SIG-M5 (cell line): Measurements from ENCODE around the gene ZNF2.
"Not testable (repeated sequence)": the region's sequence is repeated elsewhere in the genome, so short reads cannot be mapped to it uniquely, and the experiment has no call there.

Source experiments
- DNase-seq: peaks from one replicate; lab custom pipeline; 2025; lab: John Stamatoyannopoulos, UW

Gene ZNF2

DNA sequence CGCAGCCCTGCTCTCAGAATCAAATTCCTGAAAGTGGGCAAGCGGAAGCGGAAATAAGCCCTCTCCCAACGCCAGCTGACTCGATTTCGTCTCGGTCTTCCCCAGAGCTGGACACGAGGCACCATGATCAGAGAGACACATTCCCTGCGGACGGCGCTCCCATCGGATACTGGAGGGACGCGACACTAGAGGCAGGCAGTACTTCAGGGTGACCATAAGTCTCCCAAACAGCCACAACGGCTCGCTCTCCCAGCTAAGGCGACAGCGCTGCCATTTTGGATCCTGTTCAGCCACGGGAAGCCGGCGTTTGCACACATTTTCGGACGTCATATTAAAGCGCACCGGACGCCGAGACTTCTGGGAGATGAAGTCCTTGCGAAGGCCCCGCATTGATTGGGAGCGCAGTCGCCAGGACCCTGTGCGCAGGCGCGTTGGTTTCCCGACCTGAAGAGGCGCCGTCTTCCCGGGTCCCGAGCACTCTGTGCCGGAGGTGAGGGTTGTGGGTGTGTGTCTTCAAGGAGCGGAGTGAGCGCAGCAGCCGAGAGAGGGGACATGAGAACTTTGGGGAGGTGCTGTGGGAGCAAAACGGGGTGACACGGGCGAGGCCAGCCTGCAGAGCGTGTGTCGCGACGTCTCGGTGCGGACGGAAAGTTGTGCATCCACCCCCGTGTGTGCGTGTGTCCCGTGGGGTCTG, at the start of gene ZNF2:
Gene ZNF2 (plus strand): TSS at position 439 of the 694 bp plus-strand sequence. CDS start 10,418 bp downstream, outside the sequence.
- peak; percentile 81 for DNase-seq

DNA sequence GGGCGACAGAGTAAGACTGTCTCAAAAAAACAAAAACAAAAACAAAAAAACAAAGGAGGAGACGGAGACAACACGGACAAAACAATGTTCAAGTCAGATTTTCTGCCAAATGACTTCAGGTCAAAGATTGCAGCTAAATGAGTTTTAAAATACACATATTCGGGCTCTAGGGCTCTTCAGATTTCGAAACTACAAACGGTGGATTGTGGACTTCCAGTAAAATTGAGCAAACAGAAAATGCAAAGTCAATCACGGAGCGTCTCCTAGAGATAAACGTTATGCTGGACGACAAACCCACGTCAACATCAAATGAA, 44.6 kb upstream of the ZNF2 start:
- DNase-seq, result no peak

DNA sequence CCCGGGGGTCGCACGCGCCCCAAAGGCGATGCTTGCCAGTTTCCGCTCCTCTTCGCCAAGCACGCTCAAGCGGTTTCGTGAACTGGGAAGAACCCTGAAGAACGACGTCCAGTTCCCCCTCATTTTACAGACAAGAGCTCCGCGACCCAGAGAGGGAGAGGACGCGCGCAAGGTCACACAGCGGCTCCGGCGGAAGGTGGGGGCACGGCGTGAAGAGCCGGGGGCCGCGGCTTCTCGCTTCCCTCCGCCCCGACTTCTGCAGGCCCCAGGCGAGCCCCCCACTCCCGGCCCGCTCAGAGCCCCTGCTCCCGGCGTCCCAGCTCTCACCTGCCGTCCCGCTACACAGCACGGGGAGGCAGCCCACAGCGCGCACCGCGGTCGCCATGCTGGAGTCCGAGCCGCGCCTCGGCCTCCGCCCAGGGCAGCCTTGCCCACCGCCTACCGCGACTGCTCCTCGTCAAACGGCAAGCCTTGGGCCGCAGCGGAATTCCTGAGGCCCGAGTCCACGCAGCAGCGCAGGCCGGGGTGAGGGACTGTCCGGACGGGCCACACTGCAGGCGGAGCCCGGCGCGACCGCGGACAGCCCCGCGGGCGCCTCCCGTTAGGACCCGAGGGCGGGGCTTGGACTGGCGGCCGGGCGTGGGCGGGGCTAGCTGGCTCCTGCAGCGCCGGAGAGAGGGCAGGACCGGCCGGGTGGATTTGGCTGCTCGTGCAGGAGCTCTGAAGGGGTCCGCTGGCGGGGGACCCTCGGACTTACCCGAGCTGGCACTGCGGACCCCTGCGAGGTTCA, 44.0 kb upstream of the ZNF2 start, which contains the start of gene MRPS5:
Gene MRPS5 (minus strand): TSS at position 402 of the 790 bp plus-strand sequence. CDS start 17 bp downstream, at position 385.
- peak; percentile 18 for DNase-seq

DNA sequence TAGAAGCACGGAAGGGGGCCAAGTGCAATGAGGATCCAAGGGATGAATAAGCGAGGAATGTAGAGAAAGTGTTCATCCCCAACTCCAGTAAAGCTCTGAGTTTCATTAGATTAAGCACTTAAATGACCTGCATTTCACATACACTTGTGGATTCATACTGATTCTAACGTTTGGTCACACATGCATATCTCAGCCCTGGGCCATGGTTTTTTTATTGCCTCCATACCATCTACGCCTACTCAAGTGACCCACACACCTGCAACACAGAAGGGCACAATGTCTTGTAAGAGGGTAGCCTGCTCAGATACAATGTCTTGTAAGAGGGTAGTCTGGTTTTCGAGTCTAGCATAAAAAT, 43.4 kb upstream of the ZNF2 start:
- DNase-seq, result no peak

DNA sequence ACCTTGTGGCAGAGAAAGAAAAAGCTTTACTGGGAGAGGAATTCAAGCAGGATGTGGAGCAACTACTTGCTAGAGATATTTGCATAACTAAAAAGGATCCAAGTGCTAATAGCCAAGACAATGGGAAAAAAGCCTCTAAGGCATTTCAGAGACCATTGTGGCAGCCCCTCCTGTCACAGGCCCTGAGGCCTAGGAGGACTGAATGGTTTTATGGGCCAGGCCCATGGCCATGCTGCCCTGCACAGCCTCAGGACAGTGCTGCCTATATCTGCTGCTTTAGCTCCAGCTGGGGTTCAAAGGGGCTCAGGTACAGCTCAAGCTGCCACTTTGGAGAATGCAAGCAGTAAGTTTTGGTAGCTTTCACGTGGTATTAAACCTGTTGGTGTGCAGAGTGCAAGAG, 26.9 kb upstream of the ZNF2 start:
- DNase-seq, result no peak

DNA sequence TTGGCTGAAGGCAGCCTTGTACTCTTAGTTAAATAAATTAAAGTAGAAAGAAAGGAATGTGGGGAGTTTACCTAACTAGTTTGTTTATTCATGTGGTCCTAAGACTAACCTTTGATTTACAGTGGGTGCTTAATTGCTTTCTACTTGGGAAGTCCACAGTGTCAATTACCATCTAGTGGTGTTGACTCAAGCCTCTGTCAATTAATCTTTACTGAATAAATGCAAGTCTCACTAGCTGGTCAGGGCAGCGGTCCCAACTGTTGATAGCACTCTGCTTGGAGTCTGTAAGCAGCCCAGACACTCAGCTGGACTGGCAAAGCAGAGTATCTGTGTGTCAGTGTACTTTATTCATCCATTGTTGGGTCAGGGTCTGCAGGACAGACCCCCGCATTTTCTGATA, 21.8 kb upstream of the ZNF2 start:
- no peak for DNase-seq

DNA sequence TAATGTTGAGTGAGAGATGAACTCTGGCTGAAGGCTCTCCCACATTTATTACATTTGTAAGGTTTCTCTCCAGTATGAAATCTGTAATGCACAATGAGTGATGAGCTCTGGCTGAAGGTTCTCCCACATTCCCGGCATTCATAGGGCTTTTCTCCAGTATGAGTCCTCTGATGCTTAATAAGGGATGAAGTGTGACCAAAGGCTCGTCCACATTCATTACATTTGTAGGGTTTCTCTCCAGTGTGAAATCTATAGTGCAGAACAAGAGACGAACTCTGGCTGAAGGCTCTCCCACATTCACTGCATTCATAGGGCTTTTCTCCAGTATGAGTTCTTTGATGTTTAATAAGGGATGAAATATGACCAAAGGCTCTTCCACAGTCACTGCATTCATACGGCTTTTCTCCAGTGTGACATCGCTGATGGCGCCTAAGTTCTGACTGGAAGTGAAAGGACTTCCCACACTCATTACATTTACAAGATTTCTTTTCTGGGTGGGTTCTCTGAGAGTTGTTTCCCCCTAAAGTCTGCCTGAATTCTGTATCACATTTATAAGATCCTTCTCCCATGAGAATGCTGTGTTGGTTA, 16.1 kb upstream of the ZNF2 start:
- no peak for DNase-seq

DNA sequence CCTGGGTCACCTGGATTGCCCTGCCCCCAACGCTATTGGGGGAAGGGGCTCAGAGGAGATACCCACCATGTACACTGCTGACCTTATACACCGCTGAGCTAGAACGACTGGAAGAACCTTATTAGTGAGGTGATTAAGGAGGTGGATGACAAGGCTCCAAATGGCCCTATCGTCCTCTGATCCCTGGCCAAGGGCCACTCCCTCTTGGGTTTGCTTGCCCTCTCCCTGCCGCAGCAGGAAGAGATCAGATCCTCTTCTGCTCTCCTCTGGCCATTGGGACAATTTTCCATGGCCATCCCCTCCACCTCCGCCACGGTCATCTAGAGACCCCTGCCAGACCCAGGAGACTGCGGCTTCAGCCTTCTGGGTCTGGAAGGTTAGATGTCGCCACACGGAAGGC, 7.2 kb upstream of the ZNF2 start:
- DNase-seq, result no peak

DNA sequence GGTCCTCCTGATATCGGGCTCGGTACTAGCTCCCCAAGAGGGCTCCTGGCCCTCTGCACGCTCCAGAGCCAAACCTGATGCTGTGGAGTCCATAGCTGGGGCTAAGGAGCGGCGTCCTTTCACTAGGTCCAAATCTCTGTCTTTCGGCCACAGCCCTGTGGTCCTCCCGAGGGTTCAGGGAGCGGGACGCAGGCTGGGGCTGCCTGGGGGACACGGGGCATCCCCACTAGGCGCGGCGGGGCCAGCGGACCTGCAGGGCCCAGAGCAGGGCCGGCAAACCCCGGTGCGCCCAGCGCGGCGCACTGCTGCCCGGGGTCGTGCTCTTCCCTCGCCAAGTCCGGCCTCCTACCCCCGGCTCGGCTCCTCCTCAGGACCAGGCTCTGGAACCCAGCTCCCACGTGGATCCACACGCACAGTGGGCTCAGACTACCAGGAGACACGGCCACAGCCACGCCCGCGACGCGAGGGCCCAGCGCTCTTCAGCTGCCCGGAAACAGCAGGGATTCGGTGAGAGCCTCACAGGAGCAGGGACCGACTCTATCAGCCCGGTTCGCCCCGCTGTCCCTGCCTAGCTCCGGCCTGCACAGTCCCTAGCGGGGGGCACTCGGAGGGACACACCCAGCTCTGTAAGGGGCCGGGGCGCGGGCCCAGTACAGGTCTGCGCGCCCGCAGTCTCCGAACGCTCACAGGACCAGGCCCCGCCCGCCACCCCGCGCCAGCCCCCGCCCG, 6.6 kb upstream of the ZNF2 start:
- no peak for DNase-seq

DNA sequence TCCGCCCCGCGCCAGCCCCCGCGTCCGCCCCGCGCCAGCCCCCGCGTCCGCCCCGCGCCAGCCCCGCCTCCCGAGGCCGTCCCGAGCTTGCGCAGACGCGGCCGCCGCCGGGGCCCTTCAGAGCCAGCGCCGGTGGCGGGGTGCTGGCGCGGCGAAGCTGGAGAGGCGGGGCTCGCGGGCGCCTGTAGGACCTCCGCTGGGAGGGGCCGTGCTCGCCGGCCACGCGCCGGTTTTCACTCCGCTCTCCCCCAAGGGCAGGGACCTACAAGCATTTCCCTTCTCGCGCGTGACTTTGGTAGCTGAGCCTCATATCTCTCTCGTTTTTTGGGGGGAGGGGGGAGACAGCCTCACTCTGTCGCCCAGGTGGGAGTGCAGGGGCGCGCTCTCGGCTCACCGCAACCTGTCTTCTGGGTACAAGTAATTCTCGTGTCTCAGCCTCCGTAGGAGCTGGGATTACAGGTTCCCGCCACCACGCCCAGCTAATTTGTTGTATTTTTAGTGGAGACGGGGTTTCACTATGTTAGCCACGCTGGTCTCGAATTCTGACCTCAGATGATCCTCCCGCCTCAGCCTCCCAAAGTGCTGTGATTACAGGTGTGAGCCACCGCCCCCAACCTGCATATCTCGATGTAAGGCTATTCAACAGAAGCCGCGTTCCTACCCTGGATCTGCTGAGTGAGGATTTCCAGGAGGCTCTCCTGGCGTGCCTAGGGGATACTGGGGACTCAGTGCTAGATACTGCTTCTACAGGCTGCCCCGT, 5.7 kb upstream of the ZNF2 start, which contains the start of gene ZNF514:
Gene ZNF514 (minus strand): TSS at position 159 of the 760 bp plus-strand sequence. CDS start 6,595 bp downstream, outside the sequence.
- no peak for DNase-seq

DNA sequence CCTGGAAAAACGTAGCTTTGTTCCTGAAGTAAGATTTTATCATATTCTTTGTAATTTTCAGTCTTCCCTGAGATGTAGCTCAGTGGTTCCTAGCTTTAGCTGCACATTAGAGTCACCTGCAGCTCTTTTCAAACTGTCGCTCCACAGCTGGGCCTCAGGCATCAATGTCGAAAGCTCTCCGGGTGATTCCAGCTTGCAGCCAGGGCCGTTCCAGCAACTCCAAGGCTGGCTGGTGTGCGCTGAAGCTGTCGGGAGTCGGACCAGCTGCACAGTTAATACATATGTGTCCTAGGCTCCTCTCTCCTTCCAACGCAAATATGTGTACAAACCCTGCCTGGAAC, 609 bp upstream of the ZNF2 start:
- no peak for DNase-seq

DNA sequence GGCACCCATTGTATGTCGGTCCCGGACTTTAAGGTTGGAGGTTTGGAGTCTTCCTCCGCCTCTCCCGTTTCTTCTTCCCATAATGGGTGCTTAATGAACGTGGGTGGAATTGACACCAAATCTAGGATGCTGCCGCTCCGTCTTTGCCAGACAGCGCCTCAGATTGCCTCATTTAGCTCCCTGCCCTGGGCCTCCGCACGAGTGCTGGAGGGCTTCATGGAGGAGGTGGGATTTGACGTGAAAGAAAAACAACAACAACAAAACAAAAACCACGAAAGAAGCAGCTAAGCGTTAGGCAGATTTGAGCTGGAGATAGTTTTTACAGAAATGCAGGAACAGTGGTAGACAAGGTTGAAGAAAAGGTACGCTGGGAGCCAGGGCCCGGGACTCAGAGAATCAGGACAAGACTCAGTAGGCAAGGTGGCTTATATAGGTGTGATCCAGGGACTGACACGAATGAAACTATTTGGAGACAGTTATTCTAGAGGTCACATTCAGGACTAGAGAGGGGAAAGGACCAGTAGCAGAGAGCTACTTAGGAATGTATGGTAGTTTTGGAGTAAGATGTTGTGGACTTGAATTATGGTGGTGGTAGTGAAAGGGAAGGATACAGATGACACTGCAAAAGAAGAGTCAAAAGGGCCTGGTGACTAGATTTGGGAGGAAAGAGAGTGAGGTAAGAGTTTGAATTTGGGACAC, 605 bp downstream of the ZNF2 start:
- DNase-seq, result no peak

DNA sequence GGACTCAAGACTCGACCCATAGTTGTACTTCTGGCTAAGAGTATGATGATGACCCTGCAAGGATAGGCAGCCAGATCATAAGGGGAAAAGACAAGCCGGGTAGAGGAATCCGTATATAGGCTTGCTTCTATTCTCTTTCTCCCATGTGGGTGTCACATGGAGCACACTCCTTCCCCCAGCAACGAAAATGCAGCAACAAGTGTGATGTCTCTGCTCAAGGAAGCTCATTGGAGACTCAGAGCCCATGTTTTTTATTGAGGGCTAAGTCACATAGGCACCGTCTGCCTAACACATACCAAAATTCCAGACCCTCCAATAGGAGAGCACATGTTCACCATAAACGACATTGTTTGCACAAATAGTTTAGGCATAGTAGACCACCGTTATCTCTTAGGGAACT, 6.3 kb downstream of the ZNF2 start:
- DNase-seq, result no peak

DNA sequence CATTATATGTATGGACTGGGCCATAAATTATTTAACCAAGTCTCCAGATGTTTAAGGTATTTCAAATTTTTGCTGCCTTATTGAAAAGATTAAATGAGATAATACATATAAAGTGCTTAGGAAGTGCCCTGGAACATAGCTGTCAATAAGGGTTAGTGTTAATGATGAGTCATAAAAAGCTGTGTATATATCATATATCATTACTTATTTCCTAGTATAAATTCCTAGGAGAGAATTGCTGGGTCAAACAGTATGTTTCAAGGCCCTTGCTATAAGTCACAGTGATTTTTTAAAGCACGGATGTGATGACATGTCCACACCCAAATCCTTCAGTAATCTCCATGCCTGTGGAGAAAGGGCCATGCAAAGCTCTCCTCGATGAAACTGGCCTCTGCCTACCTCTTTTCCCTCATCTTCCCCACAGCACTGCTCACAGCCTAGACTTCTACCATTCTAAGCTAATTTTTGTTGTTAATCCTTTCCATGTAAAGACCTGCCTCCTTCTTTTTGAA, 8.5 kb downstream of the ZNF2 start:
- DNase-seq, result no peak

DNA sequence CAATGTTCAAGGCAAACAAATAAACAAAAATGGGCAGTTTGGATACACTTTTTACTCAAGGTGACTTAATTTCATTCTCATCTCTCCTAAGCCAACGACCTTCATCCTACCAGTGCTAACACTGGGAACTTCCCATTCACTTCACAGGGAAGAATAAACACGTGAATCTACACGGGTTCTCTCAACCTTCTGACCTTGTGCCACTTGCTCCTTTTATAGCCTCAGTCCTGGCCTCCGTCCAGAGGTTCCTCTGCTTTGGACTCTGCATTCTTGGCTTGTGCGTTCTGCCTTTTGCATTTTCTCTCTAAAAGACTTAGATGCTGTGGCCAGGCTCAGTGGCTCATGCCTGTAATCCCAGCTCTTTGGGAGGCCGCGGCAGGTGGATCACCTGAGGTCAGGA, 13.8 kb downstream of the ZNF2 start:
- DNase-seq, result no peak

DNA sequence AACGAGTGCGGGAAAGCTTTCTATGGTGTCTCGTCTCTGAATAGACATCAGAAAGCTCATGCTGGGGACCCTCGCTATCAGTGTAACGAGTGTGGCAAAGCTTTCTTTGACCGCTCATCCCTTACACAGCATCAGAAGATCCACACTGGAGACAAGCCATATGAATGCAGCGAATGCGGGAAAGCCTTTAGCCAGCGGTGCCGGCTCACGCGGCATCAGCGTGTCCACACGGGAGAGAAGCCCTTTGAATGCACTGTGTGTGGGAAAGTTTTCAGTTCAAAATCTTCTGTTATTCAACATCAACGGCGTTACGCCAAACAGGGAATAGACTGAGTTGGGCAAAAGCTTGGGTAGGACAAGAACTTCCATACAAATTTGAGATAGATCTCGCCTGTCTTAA, 16.2 kb downstream of the ZNF2 start:
- DNase-seq, result no peak

DNA sequence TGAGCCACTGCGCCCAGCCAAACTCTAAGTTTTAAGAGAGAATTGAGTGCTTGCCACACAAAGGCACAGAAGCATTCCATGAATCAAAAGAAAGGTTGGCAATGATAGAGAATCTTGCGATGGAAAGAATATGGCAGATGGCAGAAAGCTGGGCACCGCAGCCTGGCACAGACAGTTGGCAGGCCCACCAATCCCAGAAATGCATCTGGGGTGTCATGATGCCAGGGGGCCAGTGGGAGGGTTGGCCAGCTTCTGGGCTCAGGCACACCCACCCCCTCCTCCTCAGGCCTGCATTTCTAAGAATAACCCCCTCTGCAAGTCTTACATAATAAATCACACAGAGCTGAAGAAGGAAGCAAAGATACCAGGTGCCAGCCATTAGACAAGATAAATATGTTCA, 19.6 kb downstream of the ZNF2 start:
- DNase-seq, result no peak

DNA sequence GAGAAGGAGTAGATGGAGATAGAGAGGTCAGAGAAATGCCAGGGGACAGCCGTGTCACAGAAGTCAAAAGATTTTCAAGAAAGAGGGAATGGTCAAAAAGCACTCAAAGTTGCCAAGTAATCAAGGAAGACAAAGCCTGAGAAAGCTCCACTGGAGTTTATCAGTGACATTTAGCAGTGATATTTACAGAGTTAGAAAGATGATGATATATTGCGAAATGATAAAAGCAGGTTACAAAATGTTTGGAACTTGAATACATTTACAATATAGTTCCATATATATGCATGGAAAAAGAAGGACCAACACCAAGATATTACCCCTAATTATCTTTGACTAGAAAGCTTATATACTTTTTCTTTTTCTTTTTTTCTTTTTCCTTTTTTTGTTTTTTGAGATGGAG, 20.4 kb downstream of the ZNF2 start:
- no peak for DNase-seq

DNA sequence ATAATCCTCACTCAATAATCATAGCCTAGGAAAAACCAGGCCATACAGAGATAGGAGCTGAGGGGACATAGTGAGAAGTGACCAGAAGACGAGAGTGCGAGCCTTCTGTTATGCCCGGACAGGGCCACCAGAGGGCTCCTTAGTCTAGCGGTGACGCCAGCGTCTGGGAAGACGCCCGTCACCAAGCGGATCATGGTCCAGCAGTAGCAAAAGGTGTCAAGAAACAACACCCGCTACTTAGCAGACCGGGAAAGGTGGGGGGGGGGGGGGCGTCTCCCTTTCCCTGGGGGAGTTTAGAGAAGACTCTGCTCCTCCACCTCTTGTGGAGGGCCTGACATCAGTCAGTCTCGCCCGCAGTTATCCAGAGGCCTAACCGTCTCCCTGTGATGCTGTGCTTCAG, 27.3 kb downstream of the ZNF2 start:
- DNase-seq, result not testable (repeated sequence)

DNA sequence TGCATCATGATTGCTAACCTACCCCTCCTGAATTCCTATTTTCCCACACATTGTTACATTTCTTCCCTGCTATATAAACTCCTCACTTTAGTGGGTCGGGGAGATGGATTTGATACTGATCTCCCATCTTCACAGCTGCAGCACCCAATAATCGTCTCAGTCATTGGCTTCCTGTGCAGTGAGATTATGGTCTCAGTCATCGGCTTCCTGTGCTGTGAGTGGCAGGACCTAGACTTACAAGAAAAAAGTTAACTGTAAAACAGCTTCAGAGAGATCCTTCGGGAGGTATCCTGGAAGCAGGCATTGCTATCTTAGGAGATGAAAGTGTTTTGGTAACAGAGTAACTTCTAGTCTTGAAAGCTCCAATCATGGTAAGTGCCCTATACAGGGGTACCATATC, 38.3 kb downstream of the ZNF2 start:
- no peak for DNase-seq

DNA sequence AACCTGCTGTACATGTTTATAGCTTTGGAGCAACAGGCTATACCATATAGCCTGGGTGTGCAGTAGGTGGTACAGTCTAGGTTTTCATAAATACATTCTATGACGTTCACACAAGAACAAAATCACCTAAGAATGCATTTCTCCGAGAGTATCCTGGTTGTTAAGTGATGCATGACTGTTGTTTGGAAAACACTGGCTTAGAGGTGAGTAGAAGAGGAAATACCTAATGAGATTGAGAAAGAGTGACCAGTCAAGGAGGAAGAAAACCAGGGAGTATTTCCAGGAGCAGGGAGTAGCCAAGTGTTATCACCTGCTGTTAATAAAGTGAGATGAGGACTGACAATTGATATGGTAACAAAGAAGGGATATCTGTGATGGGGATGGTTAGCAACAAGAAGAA, 38.8 kb downstream of the ZNF2 start:
- DNase-seq, result no peak
